RWPE1 (cell line): ENCODE data around the gene RAB1B.

Experiments used
- CTCF ChIA-PET: fragments of 350-600 bp; sonication (Branson Sonifier 250); formaldehyde crosslinking; extraction: SDS; loops from one replicate; lab custom pipeline; 2021; lab: Yijun Ruan, JAX
- POLR2A ChIA-PET: fragments of 400-600 bp; formaldehyde crosslinking; extraction: SDS; loops from one replicate; lab custom pipeline; 2020; ENCODE audit warnings: antibody characterized with exemption; ENCODE audit not compliant: low non-redundant PET; lab: Yijun Ruan, JAX
- DNase-seq: peaks from one replicate; pipeline ENCODE4 v3.0.0; 2012; ENCODE audit warnings: low spot score
- H3K27ac ChIP-seq: fragments of 450-650 bp; 2 replicates; pipeline ENCODE4 v1.5.1; 2017
- CTCF ChIP-seq: fragments of 450-650 bp; conservative IDR thresholded peaks from 2 replicates; pipeline ENCODE4 v1.5.1; 2017; ENCODE audit warnings: low read depth, mild to moderate bottlenecking

RAB1B gene

DNA sequence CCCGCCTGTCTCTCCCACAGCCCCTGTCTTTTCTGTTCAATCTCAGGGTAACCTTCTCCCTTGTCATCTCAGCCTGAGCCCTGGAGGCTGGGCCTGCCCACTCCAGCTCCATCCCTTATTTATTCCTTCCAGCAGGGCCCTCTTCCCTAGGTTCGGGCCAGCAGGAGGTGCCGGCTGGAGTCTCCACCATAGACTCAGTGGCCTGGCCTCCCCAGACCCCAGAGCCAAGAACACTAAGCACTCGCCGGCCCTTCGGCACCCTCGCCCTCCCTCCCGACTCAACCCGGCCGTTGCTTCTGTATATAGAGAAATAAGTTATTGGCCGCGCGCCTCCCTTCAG, 1.4 kb upstream of the RAB1B start:
- H3K27ac ChIP-seq: peak overlapping the region; percentile 95
- POLR2A ChIA-PET: interaction anchor here (0.7 kb wide), 1 partner anchor 1753 kb away, joined by 3 read pairs; no protein-coding TSS in a partner anchor

GRCh38 chr11:66267379-66268243, 828 bp upstream of the RAB1B start:
- TF ChIP-seq CTCF: no peak
- DNase-seq: peak; percentile 88
- peak overlapping the region; percentile 95 for H3K27ac ChIP-seq
- ChIA-PET CTCF (no interaction called here), POLR2A (interaction anchor here (0.7 kb wide), 1 partner anchor 1752 kb away, joined by 3 read pairs; no protein-coding TSS in a partner anchor)

More for the DNA sequence above, 1.4 kb upstream of the RAB1B start:
- TF ChIP-seq CTCF: no peak
- no peak for DNase-seq
- CTCF ChIA-PET: no interaction called here

GRCh38 chr11:66268952-66269905, 790 bp downstream of the RAB1B start:
- peak overlapping the region; percentile 95 for H3K27ac ChIP-seq
- TF ChIP-seq CTCF: no peak
- POLR2A ChIA-PET: no interaction called here
- CTCF ChIA-PET: interaction anchor here (0.7 kb wide), 1 partner anchor 356 kb away, joined by 3 read pairs; no protein-coding TSS in a partner anchor
- peak; percentile 20 for DNase-seq

- no peak for TF ChIP-seq CTCF
- ChIA-PET POLR2A (no interaction called here), CTCF (interaction anchor here (0.5 to 1.9 kb wide), 2 partner anchors 11 to 13 kb away, joined by 5 to 13 read pairs; no protein-coding TSS in a partner anchor)
- H3K27ac ChIP-seq: peak overlapping the region; percentile 77
- DNase-seq: no peak
Observed at GRCh38 chr11:66271816-66272215, 3.4 kb downstream of the RAB1B start.

DNA sequence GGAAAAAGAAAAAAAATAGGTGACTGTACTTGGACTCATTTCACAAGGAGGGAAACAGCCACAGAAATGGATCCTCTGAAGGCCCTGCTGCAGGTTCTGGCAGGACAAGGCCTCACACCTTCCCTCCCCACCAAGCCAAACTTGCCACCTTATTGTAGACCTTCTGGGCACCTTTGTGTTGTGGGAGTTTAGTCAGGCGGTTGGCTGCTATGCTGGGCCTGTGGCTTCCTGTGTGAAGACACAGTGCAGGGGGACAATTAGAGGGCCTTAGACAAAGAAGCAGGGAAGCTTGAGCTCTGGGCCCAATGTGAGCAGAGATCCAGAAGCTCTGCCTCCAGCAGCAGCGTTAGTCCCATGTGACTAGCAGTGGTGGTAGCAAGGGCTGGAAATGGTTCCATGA, 4.2 kb downstream of the RAB1B start:
- CTCF ChIA-PET: interaction anchor here (1.4 to 1.9 kb wide), 2 partner anchors 10 to 14 kb away, joined by 3 to 13 read pairs; no protein-coding TSS in a partner anchor
- H3K27ac ChIP-seq: peak overlapping the region; percentile 77
- no peak for DNase-seq
- POLR2A ChIA-PET: no interaction called here
- no peak for TF ChIP-seq CTCF

DNA sequence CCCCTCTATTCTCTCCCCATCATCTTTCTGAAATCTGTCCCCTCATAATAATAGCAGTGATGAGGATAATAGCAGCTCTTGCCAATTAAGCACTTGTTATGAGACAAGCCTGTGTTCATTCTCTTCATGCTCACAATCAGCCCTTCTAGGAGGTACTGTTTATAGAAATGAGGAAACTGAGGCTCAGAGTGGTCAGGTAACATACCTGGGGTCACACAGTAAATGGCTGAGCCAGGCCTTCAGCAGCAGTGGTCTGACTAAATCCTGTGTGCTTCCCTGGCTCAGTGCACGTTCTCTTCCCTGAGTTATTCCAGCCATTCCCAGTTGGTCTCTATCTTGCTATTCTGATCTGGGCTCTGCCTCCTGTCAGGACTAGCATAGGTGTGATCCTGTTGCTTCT, 5.8 kb downstream of the RAB1B start:
- ChIA-PET POLR2A (interaction anchor here (0.5 kb wide), 1 partner anchor 16 kb away, joined by 3 read pairs; no protein-coding TSS in a partner anchor), CTCF (interaction anchor here (1.8 kb wide), 1 partner anchor 9 kb away, joined by 4 read pairs; no protein-coding TSS in a partner anchor)
- no peak for TF ChIP-seq CTCF
- peak overlapping the region; percentile 77 for H3K27ac ChIP-seq
- DNase-seq: no peak
